ENCODE results near the gene NR2E3. TPM values are rescaled to one million over a fixed set of nuclear protein-coding genes. Genes with fewer than 3 reads are reported as not detected.
A peak's percentile ranks its signal among the peaks of the same experiment; 100 is the strongest.

Gene NR2E3
- total and polyA plus RNA-seq, 4 donors = 0.06 to 0.80 (median 0.30) TPM

- Histone ChIP-seq H3K9ac (ENCODE audit: insufficient read depth in 1 of 2, low read length in 2 of 2) (no peak overlapping the region), H3K9me3 (ENCODE audit: control insufficient read depth in 4 of 4, insufficient read depth in 3 of 4, low read length in 3 of 4) (peaks cover 0 to 2% (median 0%) of the 10 kb centered on the region in 4 donors), H3K27me3 (ENCODE audit: control insufficient read depth in 3 of 3, insufficient read depth in 3 of 3, low read length in 2 of 3) (no peaks in the 10 kb centered on the region), H3K4me3 (no peak overlapping the region), H3K4me1 (ENCODE audit: control insufficient read depth in 5 of 5, insufficient read depth in 5 of 5, low read length in 5 of 5) (peaks cover 0 to 33% (median 4%) of the 10 kb centered on the region in 5 donors), H3K36me3 (ENCODE audit: control insufficient read depth in 4 of 4, insufficient read depth in 4 of 4, low read length in 4 of 4) (no peaks in the 10 kb centered on the region), H3K27ac (ENCODE audit: low read depth in 1 of 2, low read length in 1 of 2) (no peak overlapping the region)
- no peak for TF ChIP-seq CTCF (IDR thresholded peaks at IDR 0.05; ENCODE audit: control extremely low read depth, extremely low read depth)
- peak in 1 of 3 donors; percentile 43 for DNase-seq
- ATAC-seq (ENCODE audit: insufficient read depth, low FRiP score) = no peak
- WGBS, 2 donors = 74 to 80% methylated on average over 15 of the region's 15 CpGs
Observed at GRCh38 chr15:71807125-71807629, 3.2 kb upstream of the NR2E3 start.

- no peak for DNase-seq
- TF ChIP-seq CTCF (IDR thresholded peaks at IDR 0.05; ENCODE audit: control extremely low read depth, extremely low read depth) = no peak
Observed at GRCh38 chr15:71807691-71808091, 2.7 kb upstream of the NR2E3 start.

GRCh38 chr15:71808311-71809020 lies 1.9 kb upstream of the NR2E3 start:
- 88 to 93% methylated on average over 18 of the region's 18 CpGs for WGBS, 2 donors
- DNase-seq (no peak), ATAC-seq (ENCODE audit: insufficient read depth, low FRiP score) (no peak)
- H3K4me1 ChIP-seq (ENCODE audit: control insufficient read depth in 5 of 5, insufficient read depth in 5 of 5, low read length in 5 of 5) = peaks cover 0 to 33% (median 4%) of the 10 kb centered on the region in 5 donors
- H3K27me3 ChIP-seq (ENCODE audit: control insufficient read depth in 3 of 3, insufficient read depth in 3 of 3, low read length in 2 of 3) = no peaks in the 10 kb centered on the region
- H3K27ac ChIP-seq (ENCODE audit: low read depth in 1 of 2, low read length in 1 of 2) = no peak overlapping the region
- no peak overlapping the region for H3K4me3 ChIP-seq
- no peaks in the 10 kb centered on the region for H3K36me3 ChIP-seq (ENCODE audit: control insufficient read depth in 4 of 4, insufficient read depth in 4 of 4, low read length in 4 of 4)
- H3K9me3 ChIP-seq (ENCODE audit: control insufficient read depth in 4 of 4, insufficient read depth in 3 of 4, low read length in 3 of 4) = peaks cover 0 to 2% (median 0%) of the 10 kb centered on the region in 4 donors
- no peak overlapping the region for H3K9ac ChIP-seq (ENCODE audit: insufficient read depth in 1 of 2, low read length in 2 of 2)
- TF ChIP-seq CTCF (IDR thresholded peaks at IDR 0.05; ENCODE audit: control extremely low read depth, extremely low read depth) = no peak

More at GRCh38 chr15:71807691-71808091, 2.7 kb upstream of the NR2E3 start:
- Histone ChIP-seq H3K27me3 (ENCODE audit: control insufficient read depth in 3 of 3, insufficient read depth in 3 of 3, low read length in 2 of 3) (no peaks in the 10 kb centered on the region), H3K27ac (ENCODE audit: low read depth in 1 of 2, low read length in 1 of 2) (no peak overlapping the region), H3K9ac (ENCODE audit: insufficient read depth in 1 of 2, low read length in 2 of 2) (no peak overlapping the region), H3K9me3 (ENCODE audit: control insufficient read depth in 4 of 4, insufficient read depth in 3 of 4, low read length in 3 of 4) (peaks cover 0 to 2% (median 0%) of the 10 kb centered on the region in 4 donors), H3K4me1 (ENCODE audit: control insufficient read depth in 5 of 5, insufficient read depth in 5 of 5, low read length in 5 of 5) (peaks cover 0 to 33% (median 4%) of the 10 kb centered on the region in 5 donors), H3K36me3 (ENCODE audit: control insufficient read depth in 4 of 4, insufficient read depth in 4 of 4, low read length in 4 of 4) (no peaks in the 10 kb centered on the region), H3K4me3 (no peak overlapping the region)
- 61 to 77% methylated on average over 4 of the region's 4 CpGs for WGBS, 2 donors
- ATAC-seq (ENCODE audit: insufficient read depth, low FRiP score) = no peak

All from lung (tissue), 12 donors.